T-cell (primary cell): ENCODE data around the gene ZNF674. TPM values are rescaled to one million over a fixed set of nuclear protein-coding genes. Genes with fewer than 3 reads are reported as not detected.

Source experiments
- ATAC-seq, 4 experiments: fragments of 200-7000 bp in 3 of 4; fragments of 150-1000 bp in 1 of 4; cut with Tn5 transposase; replicated peaks in 1 of 4; 1 replicate in 3 of 4; 2 replicates in 1 of 4; pipeline ENCODE4 v1.10.0; 2021; ENCODE audit warnings: moderate library complexity in 3 of 4, mild to moderate bottlenecking in 2 of 4, moderate number of reproducible peaks in 1 of 4
- CTCF ChIA-PET, 2 donors: fragments of 300-600 bp; sonication (Branson Sonifier 250); formaldehyde crosslinking; loops; one replicate each; lab custom pipeline; 2022; ENCODE audit warnings: antibody characterized with exemption in 2 of 2; lab: Charles Lee
- POLR2A ChIA-PET, 2 donors: fragments of 300-600 bp; sonication (Branson Sonifier 250); formaldehyde crosslinking; loops; one replicate each; lab custom pipeline; 2022; ENCODE audit warnings: antibody characterized with exemption in 2 of 2; lab: Charles Lee
- DNase-seq, 35 experiments: peaks; one replicate each; pipeline versions ENCODE4 v3.0.0 to v3.0.0-alpha.2; 2013 to 2023
- H3K27ac ChIP-seq: one replicate; pipeline ENCODE4 v1.5.1; 2013; ENCODE audit warnings: low read length
- H3K27me3 ChIP-seq, 2 experiments: replicated peaks in 1 of 2; 1 replicate in 1 of 2; 2 replicates in 1 of 2; pipeline versions ENCODE4 v1.6.1 to v1.7.0; 2013; ENCODE audit warnings: low read length in 1 of 2, mixed read lengths in 1 of 2; ENCODE audit not compliant: control insufficient read depth in 2 of 2, insufficient read depth in 2 of 2; ENCODE audit errors: extremely low read depth in 1 of 2
- H3K36me3 ChIP-seq, 2 donors: 1 replicate in 1 of 2; 2 replicates in 1 of 2; pipeline versions ENCODE4 v1.6.1 to v1.7.0; 2013; ENCODE audit warnings: low read length in 1 of 2; ENCODE audit not compliant: control insufficient read depth in 2 of 2, insufficient read depth in 1 of 2; ENCODE audit errors: extremely low read depth in 1 of 2
- H3K4me1 ChIP-seq, 2 experiments: 1 replicate in 1 of 2; 2 replicates in 1 of 2; pipeline versions ENCODE4 v1.6.1 to v1.7.0; 2013; ENCODE audit warnings: low read length in 2 of 2, mixed read lengths in 1 of 2; ENCODE audit not compliant: insufficient read depth in 2 of 2, control insufficient read depth in 1 of 2; ENCODE audit errors: extremely low read depth in 1 of 2
- H3K4me3 ChIP-seq, 2 donors: 1 replicate in 1 of 2; 2 replicates in 1 of 2; pipeline versions ENCODE4 v1.5.1 to v1.7.0; 2013; ENCODE audit warnings: mild to moderate bottlenecking in 2 of 2, low read length in 1 of 2, moderate library complexity in 1 of 2; ENCODE audit not compliant: control insufficient read depth in 1 of 2; ENCODE audit errors: extremely low read depth in 1 of 2
- H3K9me3 ChIP-seq: 2 replicates; pipeline ENCODE4 v1.7.0; 2013
- H3K27ac Mint-ChIP-seq, 2 donors: one replicate each; pipeline ENCODE4 v1.8.0; 2020 to 2021; ENCODE audit warnings: mild to moderate bottlenecking in 2 of 2, mixed read lengths in 2 of 2
- H3K27me3 Mint-ChIP-seq, 2 donors: one replicate each; pipeline ENCODE4 v1.8.0; 2021 to 2022; ENCODE audit warnings: mixed read lengths in 2 of 2
- H3K36me3 Mint-ChIP-seq: one replicate; pipeline ENCODE4 v1.8.0; 2021; ENCODE audit warnings: mixed read lengths
- H3K4me1 Mint-ChIP-seq, 3 donors: one replicate each; pipeline ENCODE4 v1.8.0; 2020 to 2022; ENCODE audit warnings: mixed read lengths in 3 of 3, mild to moderate bottlenecking in 1 of 3
- H3K4me3 Mint-ChIP-seq, 3 donors: one replicate each; pipeline ENCODE4 v1.8.0; 2020 to 2022; ENCODE audit warnings: mild to moderate bottlenecking in 3 of 3, mixed read lengths in 3 of 3, moderate library complexity in 3 of 3
- H3K9me3 Mint-ChIP-seq, 3 donors: one replicate each; pipeline ENCODE4 v1.8.0; 2020 to 2022; ENCODE audit warnings: mixed read lengths in 3 of 3
- WGBS: methylation state at CpG from one replicate; pipeline ENCODE4 v1.1.5; 2013; ENCODE audit warnings: missing lambda C conversion rate; ENCODE audit not compliant: insufficient coverage; 5-methylcytosine and 5-hydroxymethylcytosine counted together
- total RNA-seq, 35 experiments: library from RNA in 6 of 35; stranded (reverse) in 6 of 35; fragments of 120-200 nt in 1 of 35; gene quantifications; one replicate each; pipeline versions ENCODE4 v1.2.1 to v1.2.4 and lab custom pipeline; 2013 to 2026

Gene ZNF674
- total RNA-seq, 5 donors from 2014 or later (not counting 1 experiment from before 2014, with no cell fraction given): 3.2 to 5.5 (median 4.6) TPM

DNA sequence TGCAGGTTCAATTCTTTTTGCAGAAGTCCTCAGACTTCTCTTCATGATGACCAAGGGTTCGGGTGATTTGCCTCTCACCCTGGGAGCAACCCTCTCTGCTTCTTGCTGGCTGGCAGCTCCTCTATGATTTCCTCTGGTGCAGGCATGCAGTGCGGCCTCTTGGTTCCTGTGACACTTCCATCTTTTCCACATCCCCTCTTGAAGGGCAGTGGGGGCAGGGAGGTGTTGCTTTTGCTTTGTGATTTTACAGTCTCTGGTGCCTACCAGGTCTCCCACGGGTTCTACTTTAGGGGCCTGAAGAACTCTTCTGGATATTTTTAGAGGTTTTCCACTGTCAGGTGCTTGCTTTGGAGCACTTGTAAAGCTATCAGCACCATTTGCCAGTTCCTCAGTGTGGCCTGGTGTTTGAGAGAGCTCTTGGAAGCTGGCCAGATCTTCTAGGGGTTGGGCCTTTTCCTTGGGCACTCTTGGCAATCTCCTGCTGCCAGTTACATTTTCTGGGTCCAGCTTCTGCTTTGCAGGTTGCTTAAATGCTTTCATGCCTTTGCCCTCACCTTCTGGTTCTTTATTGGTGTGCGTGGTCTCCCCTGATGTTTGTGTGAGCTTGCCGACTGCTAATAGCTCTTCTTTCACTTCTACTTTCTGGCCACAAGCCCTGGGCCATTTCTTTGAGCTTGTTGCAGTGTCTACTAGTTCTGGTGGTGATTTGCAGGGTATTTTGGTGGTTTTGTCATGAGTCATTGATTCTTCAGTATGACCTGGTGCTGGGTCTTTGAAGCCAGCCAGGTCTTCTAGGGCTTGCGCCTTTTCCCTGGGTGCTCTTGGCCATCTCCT is 16.8 kb upstream of the ZNF674 start:
- ChIA-PET CTCF (interaction anchor here in 1 of 2 donors (1.1 kb wide), 1 partner anchor 81 kb away, joined by 3 read pairs; no protein-coding TSS in a partner anchor), POLR2A (interaction anchor here in 1 of 2 donors (0.7 kb wide), 1 partner anchor 1494 kb away, joined by 3 read pairs; no protein-coding TSS in a partner anchor)
- Histone ChIP-seq H3K27ac (no peak overlapping the region), H3K36me3 (no peaks in the 10 kb centered on the region), H3K9me3 (no peaks in the 10 kb centered on the region), H3K4me1 (no peaks in the 10 kb centered on the region), H3K27me3 (no peaks in the 10 kb centered on the region), H3K4me3 (no peak overlapping the region)
- Mint-ChIP-seq H3K27ac (no peak overlapping the region), H3K4me1 (peaks cover 0 to 13% (median 2%) of the 10 kb centered on the region in 3 donors), H3K4me3 (no peak overlapping the region), H3K27me3 (peaks cover 0 to 23% of the 10 kb centered on the region in 2 donors), H3K36me3 (peaks cover 4% of the 10 kb centered on the region), H3K9me3 (no peaks in the 10 kb centered on the region)
- no peak for ATAC-seq
- peak in 1 of 35 experiments; percentile 1 for DNase-seq
- 28% methylated on average over 3 of the region's 6 CpGs for WGBS

DNA sequence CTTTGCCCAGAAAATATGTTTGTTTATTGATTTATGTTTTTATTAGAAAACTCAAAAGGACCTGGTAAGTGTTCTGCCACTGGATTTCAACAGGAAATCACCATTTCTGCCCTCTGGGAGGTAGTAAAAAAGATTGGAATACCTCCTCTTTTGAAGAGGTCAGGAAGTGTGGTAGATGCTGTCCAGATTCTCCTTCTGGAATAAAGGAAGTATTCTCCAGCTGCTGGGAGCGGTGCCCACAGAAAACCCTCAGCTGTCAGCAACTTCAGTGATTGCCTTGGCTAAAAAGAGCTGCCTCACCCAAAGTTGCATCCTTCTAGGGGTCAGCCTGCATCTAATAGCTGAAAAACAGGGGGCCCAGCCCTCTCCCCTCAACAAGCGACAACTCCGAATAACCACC is 13.8 kb upstream of the ZNF674 start:
- POLR2A ChIA-PET: no interaction called here
- H3K36me3 Mint-ChIP-seq: no peaks in the 10 kb centered on the region
- CTCF ChIA-PET: no interaction called here

DNA sequence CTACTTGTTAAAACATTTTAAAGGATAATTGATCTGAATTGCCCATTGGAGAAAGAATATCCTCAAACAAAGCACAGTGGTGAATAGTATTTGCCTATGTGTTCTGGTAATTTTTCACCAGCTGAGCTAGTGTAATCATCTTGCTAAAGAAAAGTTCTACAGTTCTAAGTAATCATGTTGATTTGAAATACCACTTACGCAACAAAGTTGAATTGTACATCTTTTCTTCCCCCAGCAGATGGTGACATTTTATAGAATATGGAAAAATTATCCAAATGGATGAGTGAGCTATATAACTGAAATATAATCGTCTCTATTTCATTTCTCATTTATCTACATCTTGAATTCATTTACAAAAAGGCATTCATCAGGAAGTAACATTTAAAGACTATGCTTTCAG is 9.7 kb upstream of the ZNF674 start:
- H3K4me3 Mint-ChIP-seq: no peak overlapping the region
- no peaks in the 10 kb centered on the region for H3K4me1 Mint-ChIP-seq
- H3K4me1 ChIP-seq: no peaks in the 10 kb centered on the region
- H3K27me3 ChIP-seq: no peaks in the 10 kb centered on the region
- CTCF ChIA-PET: interaction anchor here (0.7 to 1.2 kb wide), 10 partner anchors 17 to 279 kb away, joined by 3 to 10 read pairs (median 4); no protein-coding TSS in a partner anchor
- no peak overlapping the region for H3K4me3 ChIP-seq
- peaks cover 0 to 8% of the 10 kb centered on the region in 2 donors for H3K27me3 Mint-ChIP-seq
- peaks cover 3% of the 10 kb centered on the region for H3K36me3 Mint-ChIP-seq
- no peak overlapping the region for H3K27ac ChIP-seq
- H3K9me3 Mint-ChIP-seq: no peaks in the 10 kb centered on the region
- no peak overlapping the region for H3K27ac Mint-ChIP-seq
- DNase-seq: peak in 1 of 35 experiments; percentile 28
- no CpG with 5 or more reads among the region's 2 CpGs for WGBS
- H3K36me3 ChIP-seq: no peaks in the 10 kb centered on the region
- ATAC-seq: no peak
- H3K9me3 ChIP-seq: no peaks in the 10 kb centered on the region
- POLR2A ChIA-PET: no interaction called here

More for the DNA sequence above, 13.8 kb upstream of the ZNF674 start:
- Mint-ChIP-seq H3K9me3 (no peaks in the 10 kb centered on the region), H3K27me3 (peaks cover 0 to 14% of the 10 kb centered on the region in 2 donors), H3K4me3 (no peak overlapping the region), H3K4me1 (peaks cover 0 to 13% (median 2%) of the 10 kb centered on the region in 3 donors), H3K27ac (no peak overlapping the region)
- DNase-seq: no peak
- Histone ChIP-seq H3K27ac (no peak overlapping the region), H3K4me1 (no peaks in the 10 kb centered on the region), H3K27me3 (no peaks in the 10 kb centered on the region), H3K4me3 (no peak overlapping the region), H3K36me3 (no peaks in the 10 kb centered on the region), H3K9me3 (no peaks in the 10 kb centered on the region)
- no CpG with 5 or more reads among the region's 3 CpGs for WGBS
- no peak for ATAC-seq

DNA sequence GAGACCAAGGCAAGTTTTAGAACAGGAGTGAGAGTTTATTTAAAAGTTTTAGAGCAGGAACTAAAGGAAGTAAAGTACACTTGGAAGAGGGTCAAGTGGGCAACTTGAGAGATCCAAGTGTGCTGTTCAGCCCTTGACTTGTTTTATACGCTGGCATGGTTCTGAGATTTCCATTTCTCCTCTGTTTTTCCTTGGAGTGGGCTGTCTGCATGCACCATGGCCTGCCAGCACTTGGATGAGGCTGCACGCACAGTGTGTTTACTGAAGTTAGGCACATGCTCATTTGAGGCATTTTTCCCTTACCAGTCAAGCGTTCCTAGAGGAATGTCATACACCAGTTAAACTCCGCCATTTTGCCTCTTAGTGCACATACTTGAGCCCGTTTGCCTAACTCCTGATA is 8.7 kb upstream of the ZNF674 start:
- H3K27me3 Mint-ChIP-seq: peaks cover 0 to 8% of the 10 kb centered on the region in 2 donors
- Histone ChIP-seq H3K27ac (no peak overlapping the region), H3K27me3 (no peaks in the 10 kb centered on the region), H3K9me3 (no peaks in the 10 kb centered on the region), H3K4me1 (no peaks in the 10 kb centered on the region), H3K4me3 (no peak overlapping the region), H3K36me3 (no peaks in the 10 kb centered on the region)
- ChIA-PET CTCF (no interaction called here), POLR2A (no interaction called here)
- H3K4me3 Mint-ChIP-seq: no peak overlapping the region
- 94% methylated on average over 3 of the region's 5 CpGs for WGBS
- peaks cover 0 to 4% (median 1%) of the 10 kb centered on the region in 3 donors for H3K4me1 Mint-ChIP-seq
- H3K9me3 Mint-ChIP-seq: no peaks in the 10 kb centered on the region
- H3K27ac Mint-ChIP-seq: no peak overlapping the region
- ATAC-seq (no peak), DNase-seq (no peak)
- peaks cover 5% of the 10 kb centered on the region for H3K36me3 Mint-ChIP-seq

GRCh38 chrX:46551494-46552128 is 6.4 kb upstream of the ZNF674 start:
- no peak overlapping the region for H3K27ac Mint-ChIP-seq
- H3K36me3 ChIP-seq: peaks cover 0 to 3% of the 10 kb centered on the region in 2 donors
- ATAC-seq (no peak), DNase-seq (no peak)
- WGBS: no CpG with 5 or more reads among the region's 8 CpGs
- no peak overlapping the region for H3K27ac ChIP-seq
- H3K4me3 ChIP-seq: no peak overlapping the region
- H3K36me3 Mint-ChIP-seq: peaks cover 7% of the 10 kb centered on the region
- no peaks in the 10 kb centered on the region for H3K9me3 ChIP-seq
- no peak overlapping the region for H3K4me3 Mint-ChIP-seq
- H3K9me3 Mint-ChIP-seq: no peaks in the 10 kb centered on the region
- ChIA-PET POLR2A (no interaction called here), CTCF (no interaction called here)
- peaks cover 0 to 5% of the 10 kb centered on the region in 2 experiments for H3K4me1 ChIP-seq
- H3K27me3 Mint-ChIP-seq: no peaks in the 10 kb centered on the region
- H3K4me1 Mint-ChIP-seq: peaks cover 0 to 13% (median 9%) of the 10 kb centered on the region in 3 donors
- H3K27me3 ChIP-seq: no peaks in the 10 kb centered on the region

- H3K9me3 ChIP-seq: no peaks in the 10 kb centered on the region
- H3K36me3 ChIP-seq: peaks cover 0 to 3% of the 10 kb centered on the region in 2 donors
- CTCF ChIA-PET: no interaction called here
- ATAC-seq: no peak
- peaks cover 7 to 23% (median 18%) of the 10 kb centered on the region in 3 donors for H3K4me1 Mint-ChIP-seq
- no peak overlapping the region for H3K4me3 ChIP-seq
- H3K4me1 ChIP-seq: peaks cover 4 to 15% of the 10 kb centered on the region in 2 experiments
- no peaks in the 10 kb centered on the region for H3K27me3 Mint-ChIP-seq
- no CpG with 5 or more reads among the region's 1 CpG for WGBS
- H3K27ac ChIP-seq: no peak overlapping the region
- H3K36me3 Mint-ChIP-seq: peaks cover 7% of the 10 kb centered on the region
- no peaks in the 10 kb centered on the region for H3K9me3 Mint-ChIP-seq
- DNase-seq: no peak
- POLR2A ChIA-PET: no interaction called here
- H3K27me3 ChIP-seq: no peaks in the 10 kb centered on the region
- H3K27ac Mint-ChIP-seq: no peak overlapping the region
- no peak overlapping the region for H3K4me3 Mint-ChIP-seq
These were observed 4.7 kb upstream of the ZNF674 start for GRCh38 chrX:46549914-46550313.
